H54 (cell line): ENCODE data around the gene BMP7.

Experiments
- DNase-seq: peaks from one replicate; pipeline ENCODE4 v3.0.0; 2011; ENCODE audit warnings: low spot score, mixed read lengths; ENCODE audit not compliant: insufficient read length
- FAIRE-seq: peaks from 3 replicates; lab custom pipeline; 2011; peaks lifted over from hg19 to GRCh38; lab: Jason Lieb, UNC
- POLR2A ChIP-seq: IDR thresholded peaks from 2 replicates; pipeline ENCODE4 v1.6.1; 2011; ENCODE audit warnings: low read depth, mild to moderate bottlenecking, low read length

The BMP7 gene

DNA sequence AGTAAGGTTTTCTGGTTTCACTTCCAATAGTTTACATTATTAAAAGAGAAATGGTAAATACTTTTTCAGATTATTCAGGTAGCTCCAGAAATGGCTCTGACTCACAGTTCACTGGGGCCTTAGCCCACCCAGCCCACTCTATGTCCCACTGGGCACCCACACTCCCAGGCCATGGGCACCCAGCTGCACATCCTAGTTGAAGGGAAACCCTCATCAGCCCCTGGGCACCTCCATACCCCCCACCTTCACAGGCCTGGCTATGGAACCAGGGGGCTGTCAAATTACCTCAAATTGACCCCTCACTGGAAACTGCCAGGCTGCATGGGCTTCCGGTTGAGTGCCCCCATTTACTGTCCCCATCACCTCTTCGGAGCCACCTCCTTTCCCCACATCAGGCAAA is 51.5 kb downstream of the BMP7 start:
- FAIRE-seq = no peak
- DNase-seq = no peak
- TF ChIP-seq POLR2A = no peak

- FAIRE-seq (no peak), DNase-seq (no peak)
- TF ChIP-seq POLR2A = no peak
Measured at GRCh38 chr20:57214427-57214826, 52.0 kb downstream of the BMP7 start.

DNA sequence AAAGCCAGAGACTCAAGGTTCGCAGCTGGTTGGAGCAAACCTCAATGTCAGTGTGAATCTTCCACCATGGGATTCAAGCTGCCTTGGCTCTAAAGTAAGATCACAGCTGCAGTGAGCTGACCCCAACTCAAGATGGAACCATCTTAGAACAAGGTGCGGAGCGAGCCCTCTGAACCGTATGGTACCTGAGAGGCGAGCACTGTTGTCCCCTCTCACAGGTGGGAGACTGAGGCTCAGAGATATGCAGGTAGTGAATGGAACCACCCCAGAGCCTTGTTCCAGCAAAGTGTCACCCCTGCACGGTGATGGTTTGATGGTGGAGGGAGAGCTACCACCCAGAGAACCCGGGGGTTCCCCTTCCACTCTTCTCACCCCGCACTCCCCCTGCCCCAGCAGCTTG is 52.5 kb downstream of the BMP7 start:
- FAIRE-seq = no peak
- TF ChIP-seq POLR2A = no peak
- no peak for DNase-seq

GRCh38 chr20:57213291-57213690 is 53.1 kb downstream of the BMP7 start:
- FAIRE-seq (no peak), DNase-seq (no peak)
- TF ChIP-seq POLR2A = no peak

- TF ChIP-seq POLR2A = no peak
- FAIRE-seq (peak; percentile 27), DNase-seq (peak; percentile 97)
Measured at GRCh38 chr20:57212534-57213276, 53.7 kb downstream of the BMP7 start.

DNA sequence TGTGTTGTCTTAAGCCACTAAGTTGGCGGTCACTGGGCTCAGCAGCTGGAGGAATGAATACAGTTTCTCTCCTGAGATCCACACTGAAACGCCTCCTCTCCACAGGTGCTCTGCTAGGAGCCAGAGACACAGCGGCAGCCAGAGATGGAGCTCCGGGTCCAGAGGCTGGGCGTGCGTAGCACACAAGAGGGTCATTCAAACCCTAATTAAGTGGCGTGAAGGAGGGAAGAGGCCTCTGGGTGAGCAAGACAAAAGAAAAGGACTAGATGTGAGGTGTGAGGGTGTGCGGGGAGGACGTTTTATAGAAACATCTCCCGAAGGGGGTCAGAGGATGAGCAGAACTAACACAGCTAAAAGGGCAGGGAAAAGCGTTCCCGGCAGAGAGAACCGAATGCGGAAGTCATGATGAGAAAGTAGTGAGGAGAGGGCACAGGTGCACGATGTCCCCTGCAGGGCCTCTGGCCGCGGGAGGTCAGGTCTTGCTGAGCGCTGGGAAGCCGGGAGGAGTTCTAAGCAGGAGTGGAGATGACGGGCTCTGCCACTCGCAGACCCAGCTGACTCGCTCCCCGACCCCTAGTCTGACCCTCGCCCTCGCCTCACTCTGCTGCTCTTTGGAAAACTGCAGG is 54.4 kb downstream of the BMP7 start:
- FAIRE-seq (no peak), DNase-seq (peak; percentile 16)
- TF ChIP-seq POLR2A = no peak

DNA sequence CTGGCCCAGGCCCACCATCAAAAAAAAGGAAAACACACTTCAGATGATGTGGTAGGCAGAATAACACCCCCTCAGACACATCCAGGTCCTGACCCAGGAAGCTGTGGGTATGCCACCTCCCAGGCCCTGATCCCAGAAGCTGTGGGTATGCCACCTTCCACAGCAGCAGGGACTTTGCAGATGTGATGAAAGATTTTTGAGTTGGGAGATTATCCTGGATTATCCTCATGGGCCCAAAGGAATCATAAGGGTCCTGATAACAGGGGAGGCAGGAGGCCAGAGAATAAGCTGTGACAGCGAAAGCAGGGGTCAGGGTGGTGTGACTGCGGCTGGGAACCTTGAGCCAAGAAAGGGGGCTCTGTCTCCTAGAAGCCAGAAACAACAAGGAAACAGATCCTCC is 55.0 kb downstream of the BMP7 start:
- no peak for FAIRE-seq
- TF ChIP-seq POLR2A = no peak
- DNase-seq = no peak

DNA sequence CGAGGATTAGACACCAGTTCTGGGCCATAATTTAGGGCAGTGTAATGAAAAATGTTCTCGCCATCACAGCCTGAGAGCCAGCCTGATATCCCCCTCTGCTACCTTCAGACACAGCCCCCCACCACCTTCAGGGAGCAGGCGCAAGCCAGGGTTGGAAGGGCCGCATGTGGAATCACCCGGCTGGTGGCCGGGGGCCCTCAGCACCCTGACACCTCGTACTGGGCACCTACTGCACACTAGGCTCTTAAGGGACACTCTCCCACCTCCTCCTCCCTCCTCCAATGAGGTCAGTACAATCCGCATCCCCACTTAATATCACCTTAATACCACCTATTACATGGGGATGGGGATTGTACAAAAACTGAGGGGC is 55.5 kb downstream of the BMP7 start:
- FAIRE-seq = no peak
- no peak for DNase-seq
- TF ChIP-seq POLR2A = no peak

DNA sequence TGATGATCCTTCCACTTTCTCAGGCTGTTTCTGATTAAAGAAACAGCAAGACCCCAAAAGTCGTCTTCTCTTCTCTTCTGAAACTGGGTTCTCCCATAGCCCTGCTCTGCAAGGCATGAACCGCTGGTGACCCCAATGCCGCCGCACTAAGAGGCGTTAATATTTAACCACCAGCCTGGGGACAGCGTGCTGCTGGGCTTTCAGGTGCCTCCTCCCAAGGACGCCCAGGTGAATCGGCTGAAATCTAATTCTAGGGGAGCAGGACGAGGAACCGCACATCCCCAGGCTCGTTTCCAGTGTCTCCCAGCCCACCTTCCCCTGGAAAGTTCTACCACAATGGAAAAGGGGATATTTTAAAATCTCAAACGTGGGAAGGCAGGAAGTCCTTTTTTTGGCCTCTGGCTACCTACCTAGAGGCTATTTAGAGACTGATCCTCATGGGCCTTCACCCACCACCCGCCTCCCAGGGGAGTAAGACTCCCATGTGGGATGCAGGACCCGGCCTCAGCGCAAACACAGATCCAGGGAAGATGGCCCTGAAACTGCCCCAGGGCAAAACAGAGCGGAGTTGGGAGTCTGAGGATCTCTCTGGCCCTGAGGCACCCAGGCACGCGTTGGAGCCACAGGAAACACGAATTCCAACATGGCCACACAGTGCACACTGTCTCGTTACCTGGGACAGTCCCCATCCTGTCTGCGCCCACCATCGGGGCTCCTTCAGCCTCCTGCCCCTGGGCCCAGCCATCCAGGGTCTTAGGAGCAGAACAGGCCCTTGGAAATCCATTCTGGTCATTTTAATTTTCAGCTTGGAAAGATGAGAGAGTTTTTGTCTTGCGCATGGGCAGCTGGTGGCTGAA is 56.2 kb downstream of the BMP7 start:
- TF ChIP-seq POLR2A = no peak
- FAIRE-seq = no peak
- no peak for DNase-seq

DNA sequence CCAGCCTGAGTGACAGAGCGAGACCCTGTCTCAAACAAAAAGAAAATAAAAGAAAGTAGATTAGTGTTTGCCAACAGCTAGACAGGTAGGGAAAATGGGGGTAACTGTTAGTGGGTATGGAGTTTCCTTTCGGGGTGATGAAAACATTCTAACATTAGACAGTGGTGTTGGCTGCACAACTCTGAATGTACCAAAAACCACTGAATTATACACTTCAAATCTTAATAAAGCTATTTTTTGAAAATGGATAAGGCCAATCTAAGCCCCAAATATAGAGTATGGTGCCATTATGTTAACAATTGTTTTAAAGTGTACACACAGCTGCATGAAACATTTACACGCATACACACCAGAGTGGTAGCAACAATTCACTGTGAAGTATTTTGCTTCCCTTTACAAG is 57.0 kb downstream of the BMP7 start:
- DNase-seq (no peak), FAIRE-seq (no peak)
- TF ChIP-seq POLR2A = no peak

DNA sequence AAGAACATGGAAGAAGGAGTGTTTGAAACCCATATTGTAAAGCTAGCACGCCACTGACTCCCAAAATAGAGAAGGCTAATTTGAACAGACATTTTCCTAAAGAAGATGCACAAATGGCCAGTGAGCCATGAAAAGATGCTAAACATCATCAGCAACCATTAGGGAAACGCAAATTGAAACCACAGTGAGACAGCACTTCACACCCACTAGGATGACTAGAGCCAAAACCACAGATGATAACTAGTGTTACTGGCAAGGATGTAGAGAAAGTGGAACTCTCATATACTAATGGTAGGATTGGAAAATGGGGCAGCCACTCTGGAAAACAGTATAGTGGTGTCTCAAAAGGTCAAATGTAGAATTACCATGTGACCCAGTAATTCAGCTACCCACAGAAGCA is 58.2 kb downstream of the BMP7 start:
- FAIRE-seq (no peak), DNase-seq (no peak)
- TF ChIP-seq POLR2A = no peak

GRCh38 chr20:57207251-57207650 is 59.2 kb downstream of the BMP7 start:
- no peak for FAIRE-seq
- no peak for DNase-seq
- no peak for TF ChIP-seq POLR2A

DNA sequence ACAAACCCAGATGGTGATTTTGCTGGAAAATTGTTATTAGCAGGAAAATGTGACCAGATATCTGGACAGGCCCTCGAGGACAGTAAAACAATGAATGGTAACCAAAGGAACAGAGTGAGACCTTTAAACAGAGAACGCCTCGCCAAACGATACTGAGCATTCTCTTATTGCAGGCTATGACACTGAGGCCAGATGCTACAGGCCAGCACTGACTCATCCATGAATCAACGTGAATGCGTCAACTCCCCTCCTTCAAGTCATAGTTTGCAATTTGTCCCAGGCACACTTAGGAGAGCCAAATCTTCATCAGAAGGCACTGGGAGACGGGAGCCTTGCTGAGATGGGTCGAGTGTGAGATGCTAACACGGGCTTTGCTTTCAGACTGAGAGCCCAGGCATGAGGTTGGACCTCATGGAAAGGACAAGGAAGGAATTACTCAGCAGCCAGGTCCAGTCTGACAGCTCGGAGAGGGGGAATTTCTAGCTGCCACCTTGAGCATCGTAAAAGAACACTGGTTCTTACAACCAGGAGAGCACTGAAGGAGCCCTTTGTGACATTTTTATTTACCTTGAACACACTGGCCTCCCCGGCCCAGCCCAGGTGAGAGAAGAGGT is 60.7 kb downstream of the BMP7 start:
- peak; percentile 55 for DNase-seq
- no peak for FAIRE-seq
- TF ChIP-seq POLR2A = no peak

GRCh38 chr20:57203986-57204385 is 62.5 kb downstream of the BMP7 start:
- no peak for TF ChIP-seq POLR2A
- no peak for DNase-seq
- FAIRE-seq = no peak
